Thymus (tissue), 11 donors: ENCODE results near the gene MRPL40. TPM values are rescaled to one million over a fixed set of nuclear protein-coding genes. Genes with fewer than 3 reads are reported as not detected.

Experiments used
- DNase-seq, 9 donors: peaks; one replicate each; pipeline ENCODE4 v3.0.0-alpha.2; 2013; ENCODE audit warnings: low spot score in 9 of 9, low read depth in 6 of 9, missing footprints in 1 of 9
- H3K27ac ChIP-seq, 2 donors: one replicate each; pipeline ENCODE4 v1.5.1; 2013; ENCODE audit warnings: control low read depth in 1 of 2, low read depth in 1 of 2, low read length in 1 of 2, mild to moderate bottlenecking in 1 of 2, moderate library complexity in 1 of 2
- H3K27me3 ChIP-seq, 2 donors: one replicate each; pipeline ENCODE4 v1.5.1; 2013; ENCODE audit warnings: low read length in 1 of 2; ENCODE audit not compliant: control insufficient read depth in 2 of 2, insufficient read depth in 1 of 2
- H3K36me3 ChIP-seq, 2 donors: one replicate each; pipeline ENCODE4 v1.5.1; 2013; ENCODE audit warnings: low read length in 1 of 2, mild to moderate bottlenecking in 1 of 2, moderate library complexity in 1 of 2; ENCODE audit not compliant: control insufficient read depth in 2 of 2, insufficient read depth in 2 of 2
- H3K4me1 ChIP-seq, 2 donors: one replicate each; pipeline ENCODE4 v1.5.1; 2013; ENCODE audit warnings: low read length in 2 of 2; ENCODE audit not compliant: control insufficient read depth in 2 of 2, insufficient read depth in 2 of 2
- H3K4me3 ChIP-seq, 2 donors: one replicate each; pipeline ENCODE4 v1.5.1; 2013; ENCODE audit warnings: low read length in 2 of 2, control low read depth in 1 of 2, mild to moderate bottlenecking in 1 of 2
- H3K9me3 ChIP-seq, 2 donors: one replicate each; pipeline ENCODE4 v1.5.1; 2013; ENCODE audit warnings: low read length in 1 of 2, mild to moderate bottlenecking in 1 of 2; ENCODE audit not compliant: control insufficient read depth in 2 of 2, insufficient read depth in 1 of 2
- WGBS: extraction: QIAGEN DNeasy Blood & Tissue Kit; methylation state at CpG from one replicate; pipeline ENCODE4 v1.1.7; 2013; 5-methylcytosine and 5-hydroxymethylcytosine counted together
- polyA plus RNA-seq: library from polyadenylated mRNA; stranded (reverse); fragments of 200-250 nt; gene quantifications from one replicate; pipeline ENCODE4 v1.2.3, GENCODE V29; 2013
- total RNA-seq: library from RNA; stranded (reverse); fragments of 120-200 nt; gene quantifications from one replicate; pipeline ENCODE4 v1.2.4, GENCODE V29; 2013
- donor health status: healthy.

MRPL40 gene
- total and polyA plus RNA-seq, 2 donors, result 36.5 to 50.6 TPM

DNA sequence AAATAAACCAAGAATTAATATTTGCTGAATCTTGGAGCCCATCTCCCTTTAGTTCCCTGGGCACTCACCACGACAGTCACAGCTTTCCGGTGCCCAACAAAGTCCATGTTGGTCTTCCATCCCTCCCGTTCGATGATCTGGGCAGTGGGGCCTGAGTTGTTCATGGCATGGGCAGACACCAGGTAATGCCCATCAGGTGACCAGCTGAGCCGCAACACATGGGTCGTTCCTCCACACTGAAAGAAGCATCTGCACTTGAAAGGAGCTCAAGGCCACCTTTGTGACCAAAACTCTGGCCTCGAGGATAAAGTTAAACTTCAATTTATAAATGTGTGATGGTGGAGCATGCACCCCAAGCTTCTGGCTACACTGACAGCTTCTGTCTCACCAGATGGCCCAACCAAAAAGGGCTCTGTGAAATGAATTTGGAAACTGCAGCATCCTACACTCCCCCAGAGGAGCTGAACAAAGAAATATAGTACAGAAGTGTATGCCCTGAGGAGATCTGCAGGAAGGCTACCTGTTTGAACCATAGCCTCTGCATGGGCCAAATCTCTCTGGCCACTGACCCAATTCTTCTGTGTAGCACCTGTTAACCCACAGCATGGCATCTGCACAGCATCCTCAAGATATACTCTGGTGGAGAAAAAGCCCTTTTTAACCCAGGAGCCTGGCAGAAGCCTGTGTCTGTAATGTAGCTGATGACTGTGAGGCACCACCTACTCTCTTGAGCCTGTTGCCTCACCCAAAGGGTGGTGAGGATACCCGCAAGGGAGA, 37.9 kb upstream of the MRPL40 start:
- Histone ChIP-seq H3K4me3 (no peak overlapping the region), H3K9me3 (no peaks in the 10 kb centered on the region), H3K27me3 (no peaks in the 10 kb centered on the region), H3K36me3 (peaks cover 85 to 92% of the 10 kb centered on the region in 2 donors), H3K4me1 (no peaks in the 10 kb centered on the region), H3K27ac (no peak overlapping the region)
- DNase-seq, result no peak
- 99% methylated on average over 8 of the region's 8 CpGs for WGBS

DNA sequence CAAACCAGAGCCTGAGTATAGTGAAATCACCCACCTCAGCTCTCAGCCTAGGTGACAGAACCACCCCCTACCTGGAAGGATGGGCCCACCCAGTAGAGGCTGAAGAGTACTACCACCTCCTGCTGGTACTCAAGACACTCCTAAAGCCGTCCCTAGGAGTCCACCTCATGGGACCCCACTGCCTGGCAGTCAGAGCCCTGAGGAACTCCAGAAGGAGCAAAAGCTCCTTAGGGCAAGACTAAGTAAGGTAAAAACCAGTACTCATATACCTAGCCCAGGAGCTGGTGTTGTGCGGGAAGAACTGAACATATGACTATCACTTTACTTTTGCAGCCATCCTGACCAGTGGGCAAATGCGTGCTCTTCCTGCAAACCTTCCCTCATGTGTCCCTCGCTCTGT, 37.1 kb upstream of the MRPL40 start:
- Histone ChIP-seq H3K27ac (no peak overlapping the region), H3K27me3 (no peaks in the 10 kb centered on the region), H3K36me3 (peaks cover 78 to 89% of the 10 kb centered on the region in 2 donors), H3K4me1 (no peaks in the 10 kb centered on the region), H3K4me3 (no peak overlapping the region), H3K9me3 (no peaks in the 10 kb centered on the region)
- no peak for DNase-seq
- WGBS, result 98% methylated on average over 4 of the region's 4 CpGs

DNA sequence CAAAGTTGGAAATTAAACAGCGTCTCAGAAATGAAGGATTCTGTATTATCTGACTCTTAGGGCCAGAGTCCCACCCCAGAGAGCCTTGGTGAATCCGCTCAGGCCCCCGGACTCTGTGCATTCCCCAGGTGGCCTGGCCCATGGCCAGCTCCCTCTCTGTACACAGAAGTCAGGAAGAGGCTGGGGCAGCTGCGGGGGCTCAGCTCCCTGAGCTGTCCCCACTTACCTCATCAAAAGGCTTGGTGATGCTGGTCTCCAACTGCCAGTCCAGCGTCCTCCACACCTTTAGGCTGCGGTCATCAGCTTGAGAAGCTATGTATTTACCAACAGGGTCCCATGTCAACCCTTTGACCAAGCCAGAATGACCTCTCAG, 35.8 kb upstream of the MRPL40 start:
- Histone ChIP-seq H3K4me3 (no peak overlapping the region), H3K4me1 (no peaks in the 10 kb centered on the region), H3K36me3 (peaks cover 78 to 91% of the 10 kb centered on the region in 2 donors), H3K9me3 (no peaks in the 10 kb centered on the region), H3K27ac (no peak overlapping the region), H3K27me3 (no peaks in the 10 kb centered on the region)
- WGBS, result 94% methylated on average over 6 of the region's 6 CpGs
- DNase-seq, result no peak

DNA sequence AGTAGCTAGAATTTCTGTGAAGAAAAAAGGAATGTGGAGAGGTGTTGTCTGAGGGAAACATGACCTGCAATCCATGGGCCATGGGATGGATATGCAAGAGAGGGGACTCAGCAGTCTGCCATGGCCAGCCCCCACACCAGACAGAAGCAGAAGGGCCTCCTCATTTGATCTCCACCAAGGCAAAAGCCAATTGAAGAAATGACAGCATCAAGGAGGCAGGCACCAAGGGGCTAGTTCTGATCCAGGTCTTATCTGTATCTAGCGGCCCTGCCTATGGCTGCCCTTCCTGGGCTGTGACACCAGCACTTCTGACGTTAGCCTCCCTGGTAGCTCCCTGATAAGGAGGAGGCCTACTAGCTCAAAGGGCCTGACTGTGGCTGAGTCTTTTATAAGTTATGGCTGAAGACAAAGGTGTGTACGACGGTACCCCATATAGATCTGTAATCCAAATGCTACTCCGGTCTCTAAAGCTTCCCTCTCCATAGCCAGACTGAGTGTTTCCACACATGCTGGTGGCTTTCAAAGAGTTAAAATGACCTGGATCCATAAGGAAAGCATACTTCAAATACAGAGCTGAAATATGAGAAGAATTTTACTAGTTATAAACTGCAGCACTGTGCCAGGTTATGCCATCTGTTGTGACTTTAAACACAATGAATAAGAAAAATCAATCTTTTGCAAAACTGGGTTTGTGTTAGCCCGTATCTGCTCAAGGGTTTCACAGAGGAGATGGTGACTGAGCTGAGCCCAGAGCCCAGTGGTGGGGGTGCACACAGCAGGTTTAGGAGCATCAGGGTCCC, 35.2 kb upstream of the MRPL40 start:
- no peak overlapping the region for H3K27ac ChIP-seq
- no peaks in the 10 kb centered on the region for H3K4me1 ChIP-seq
- no peak for DNase-seq
- H3K4me3 ChIP-seq, result no peak overlapping the region
- WGBS, result 98% methylated on average over 6 of the region's 6 CpGs
- peaks cover 77 to 91% of the 10 kb centered on the region in 2 donors for H3K36me3 ChIP-seq
- H3K27me3 ChIP-seq, result no peaks in the 10 kb centered on the region
- H3K9me3 ChIP-seq, result no peaks in the 10 kb centered on the region

DNA sequence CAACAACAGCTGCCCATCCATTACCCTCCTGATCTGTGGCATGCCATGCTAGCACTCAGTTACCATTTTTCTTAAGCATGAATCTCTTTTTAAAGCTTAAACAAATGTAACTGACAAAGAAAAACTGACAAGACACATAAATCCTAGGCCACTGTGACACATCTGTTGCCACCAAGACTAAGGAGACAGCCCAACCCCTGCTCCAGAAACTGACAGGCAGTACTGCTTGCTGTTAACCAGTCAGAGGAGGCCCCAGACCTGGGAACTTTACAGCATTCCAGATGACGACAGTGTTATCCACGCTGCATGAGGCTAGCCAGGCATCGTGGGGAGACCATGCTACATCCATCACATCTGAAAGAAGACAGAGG, 34.6 kb upstream of the MRPL40 start:
- Histone ChIP-seq H3K27ac (no peak overlapping the region), H3K36me3 (peaks cover 71 to 88% of the 10 kb centered on the region in 2 donors), H3K4me1 (no peaks in the 10 kb centered on the region), H3K9me3 (no peaks in the 10 kb centered on the region), H3K4me3 (no peak overlapping the region), H3K27me3 (no peaks in the 10 kb centered on the region)
- DNase-seq, result no peak
- 97% methylated on average over 3 of the region's 3 CpGs for WGBS

DNA sequence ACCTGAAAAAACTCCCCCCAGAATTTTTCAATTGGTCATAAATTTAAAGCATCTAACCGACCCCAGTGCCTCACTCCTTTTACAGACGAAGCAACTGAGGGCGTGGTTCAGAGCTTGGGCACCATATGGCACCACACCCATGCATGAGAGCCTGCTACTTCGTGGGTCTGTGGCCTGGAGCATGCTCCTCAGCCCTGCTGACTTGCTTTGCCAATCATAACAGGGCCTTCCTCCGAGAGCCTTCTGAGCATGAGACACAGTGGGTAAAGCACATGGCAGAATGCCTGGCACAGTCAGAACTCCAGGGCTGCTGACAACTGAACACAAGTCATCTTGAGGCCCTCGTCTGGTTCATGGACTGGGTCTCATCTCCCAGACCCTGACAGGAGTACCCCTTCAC, 34.1 kb upstream of the MRPL40 start:
- no peaks in the 10 kb centered on the region for H3K9me3 ChIP-seq
- no peak for DNase-seq
- H3K36me3 ChIP-seq, result peaks cover 68 to 86% of the 10 kb centered on the region in 2 donors
- no peak overlapping the region for H3K27ac ChIP-seq
- WGBS, result 97% methylated on average over 6 of the region's 6 CpGs
- H3K4me3 ChIP-seq, result no peak overlapping the region
- no peaks in the 10 kb centered on the region for H3K4me1 ChIP-seq
- no peaks in the 10 kb centered on the region for H3K27me3 ChIP-seq

DNA sequence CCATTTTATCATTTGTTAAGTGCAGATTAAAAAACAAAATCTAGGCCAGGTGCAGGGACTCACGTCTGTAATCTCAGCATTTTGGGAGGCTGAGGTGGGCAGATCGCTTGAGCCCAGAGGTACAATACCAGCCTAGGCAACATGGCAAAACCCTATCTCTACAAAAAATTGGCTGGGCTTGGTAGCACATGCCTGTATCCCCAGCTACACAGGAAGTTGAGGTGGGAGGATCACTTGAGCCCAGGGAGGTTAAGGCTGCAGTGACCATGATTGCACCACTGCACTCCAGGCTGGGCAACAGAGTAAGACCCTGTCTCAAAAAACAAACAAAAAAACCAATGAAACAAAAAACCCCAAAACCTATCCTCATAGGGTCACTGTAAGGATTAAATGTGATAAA, 33.7 kb upstream of the MRPL40 start:
- H3K9me3 ChIP-seq, result no peaks in the 10 kb centered on the region
- peaks cover 67 to 83% of the 10 kb centered on the region in 2 donors for H3K36me3 ChIP-seq
- H3K27me3 ChIP-seq, result no peaks in the 10 kb centered on the region
- no peak for DNase-seq
- 93% methylated on average over 2 of the region's 2 CpGs for WGBS
- H3K27ac ChIP-seq, result no peak overlapping the region
- no peaks in the 10 kb centered on the region for H3K4me1 ChIP-seq
- H3K4me3 ChIP-seq, result no peak overlapping the region

DNA sequence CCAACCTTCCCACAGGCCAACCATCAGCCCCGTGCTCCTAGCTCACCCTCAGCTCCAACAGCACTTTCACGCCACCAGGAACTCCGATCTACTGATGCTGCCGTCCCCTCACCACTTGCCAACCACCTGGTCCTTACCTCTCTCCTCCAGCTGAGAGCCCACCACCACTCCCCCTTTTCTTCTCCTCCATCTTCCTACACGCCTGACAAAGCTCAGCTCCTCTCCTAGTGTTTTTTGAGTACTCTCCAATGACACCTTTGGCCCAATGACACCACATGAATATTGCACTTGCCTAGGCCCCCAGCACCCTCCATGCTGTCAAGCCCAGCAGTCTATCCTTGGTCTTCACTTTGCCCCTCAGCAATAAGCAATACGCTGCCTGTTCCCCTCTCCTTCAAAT, 31.5 kb upstream of the MRPL40 start:
- H3K4me1 ChIP-seq, result no peaks in the 10 kb centered on the region
- peaks cover 65 to 81% of the 10 kb centered on the region in 2 donors for H3K36me3 ChIP-seq
- no peak for DNase-seq
- no peaks in the 10 kb centered on the region for H3K9me3 ChIP-seq
- H3K27me3 ChIP-seq, result no peaks in the 10 kb centered on the region
- WGBS, result 98% methylated on average over 6 of the region's 6 CpGs
- no peak overlapping the region for H3K27ac ChIP-seq
- no peak overlapping the region for H3K4me3 ChIP-seq

DNA sequence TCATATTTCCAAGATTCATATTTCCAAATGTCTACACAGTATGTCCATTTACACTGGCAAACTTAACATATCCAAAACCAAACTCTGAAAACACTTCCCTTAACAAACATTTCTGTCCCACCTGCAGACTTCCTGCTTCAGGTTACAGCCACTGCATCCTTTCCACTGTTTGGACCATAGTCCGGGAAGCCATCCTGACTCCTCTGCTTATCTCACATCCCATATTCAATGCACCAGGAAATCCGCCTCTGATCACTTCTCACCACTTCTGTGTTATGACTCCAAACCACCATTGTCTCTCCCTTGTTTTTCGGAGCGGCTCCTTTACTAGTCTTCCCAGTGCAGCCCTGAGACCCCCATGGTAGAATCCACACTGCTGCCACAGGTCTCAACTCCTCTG, 30.9 kb upstream of the MRPL40 start:
- Histone ChIP-seq H3K9me3 (no peaks in the 10 kb centered on the region), H3K4me1 (no peaks in the 10 kb centered on the region), H3K27ac (no peak overlapping the region), H3K27me3 (no peaks in the 10 kb centered on the region), H3K4me3 (no peak overlapping the region), H3K36me3 (peaks cover 63 to 80% of the 10 kb centered on the region in 2 donors)
- DNase-seq, result no peak
- WGBS, result 99% methylated on average over 4 of the region's 4 CpGs
